Inferior parietal cortex (tissue), 1 donor: ENCODE results near the gene MRPL36.
A peak's percentile ranks its signal among the peaks of the same experiment; 100 is the strongest.
"Not testable (repeated sequence)": the region's sequence is repeated elsewhere in the genome, so short reads cannot be mapped to it uniquely, and the experiment has no call there.

Experiments used
- DNase-seq: peaks from one replicate; pipeline ENCODE4 v3.0.0-alpha.2; 2016; ENCODE audit errors: extremely low spot score

MRPL36 gene

GRCh38 chr5:1815071-1815786 lies 15.6 kb upstream of the MRPL36 start:
- no peak for DNase-seq

GRCh38 chr5:1814183-1815020 lies 14.8 kb upstream of the MRPL36 start:
- no peak for DNase-seq

DNA sequence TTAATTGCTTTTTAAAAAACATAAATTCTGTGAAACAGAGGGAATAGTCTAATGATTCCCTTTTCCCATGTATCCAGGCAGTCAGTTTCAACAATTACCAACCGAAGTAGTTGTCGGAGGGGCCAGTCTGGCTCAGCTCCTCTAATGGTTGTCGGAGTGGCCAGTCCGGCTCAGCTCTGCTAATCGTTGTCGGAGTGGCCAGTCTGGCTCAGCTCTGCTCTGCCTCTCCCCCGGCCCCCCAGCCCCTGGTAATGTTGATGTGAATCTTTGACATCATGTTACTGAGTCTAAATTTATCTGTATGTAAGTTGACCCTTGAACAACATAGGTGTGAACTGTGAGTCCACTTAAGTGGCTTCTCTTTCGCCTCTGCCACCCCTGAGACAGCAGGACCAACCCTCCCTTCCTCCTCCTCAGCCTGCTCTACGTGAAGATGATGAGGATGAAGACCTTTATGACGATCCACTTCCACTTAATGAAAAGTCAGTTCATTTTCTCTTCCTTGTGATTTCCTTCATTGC lies 11.0 kb upstream of the MRPL36 start:
- no peak for DNase-seq

DNA sequence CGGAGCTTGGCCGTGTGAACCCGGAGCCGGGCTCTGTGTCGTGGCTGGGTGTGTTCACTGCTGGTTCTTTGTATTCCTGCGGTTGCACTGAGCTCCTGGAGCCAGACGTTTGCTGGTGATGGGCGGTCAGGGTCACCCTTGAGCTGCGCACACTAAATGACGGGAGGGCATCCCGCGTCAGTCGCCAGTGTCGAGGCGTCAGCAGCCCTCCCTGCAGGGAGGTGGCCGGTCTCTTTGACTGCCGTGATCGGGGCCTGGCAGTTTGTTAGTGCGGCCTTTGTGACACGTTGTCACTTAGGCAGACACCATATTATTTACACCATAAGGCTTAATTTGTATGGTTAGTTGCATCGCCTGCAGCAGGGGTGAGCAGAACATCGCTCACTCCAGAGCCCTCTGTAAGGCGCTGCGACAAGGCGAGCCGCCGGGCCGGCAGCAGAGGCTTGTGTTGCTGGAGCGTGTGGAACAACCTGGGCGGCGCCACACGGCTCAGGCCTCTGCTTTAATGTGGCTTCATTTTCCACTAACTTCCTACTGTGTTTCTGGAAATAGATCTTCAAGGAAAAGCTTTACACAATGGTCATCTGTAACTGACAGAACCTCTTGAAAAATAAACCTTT lies 9.9 kb upstream of the MRPL36 start:
- no peak for DNase-seq

DNA sequence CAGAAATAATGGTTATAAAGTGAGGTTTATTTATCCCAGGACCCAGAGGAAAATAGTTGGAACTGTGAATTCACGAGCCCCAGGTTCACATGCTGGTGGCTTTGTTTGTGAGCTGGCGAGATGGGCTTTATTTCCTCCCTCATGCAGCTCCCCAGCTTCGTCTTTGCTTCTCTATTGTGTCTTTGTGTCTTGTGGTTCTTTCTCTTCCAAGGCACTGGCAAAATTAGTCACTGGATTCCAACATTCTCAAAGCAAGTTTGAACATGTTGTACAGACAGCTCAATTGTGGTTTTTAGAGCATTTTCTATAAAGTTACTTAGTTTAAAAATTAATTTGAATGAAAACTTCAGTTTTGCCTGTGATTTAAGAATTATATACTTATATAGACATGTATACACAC lies 8.8 kb upstream of the MRPL36 start:
- no peak for DNase-seq

DNA sequence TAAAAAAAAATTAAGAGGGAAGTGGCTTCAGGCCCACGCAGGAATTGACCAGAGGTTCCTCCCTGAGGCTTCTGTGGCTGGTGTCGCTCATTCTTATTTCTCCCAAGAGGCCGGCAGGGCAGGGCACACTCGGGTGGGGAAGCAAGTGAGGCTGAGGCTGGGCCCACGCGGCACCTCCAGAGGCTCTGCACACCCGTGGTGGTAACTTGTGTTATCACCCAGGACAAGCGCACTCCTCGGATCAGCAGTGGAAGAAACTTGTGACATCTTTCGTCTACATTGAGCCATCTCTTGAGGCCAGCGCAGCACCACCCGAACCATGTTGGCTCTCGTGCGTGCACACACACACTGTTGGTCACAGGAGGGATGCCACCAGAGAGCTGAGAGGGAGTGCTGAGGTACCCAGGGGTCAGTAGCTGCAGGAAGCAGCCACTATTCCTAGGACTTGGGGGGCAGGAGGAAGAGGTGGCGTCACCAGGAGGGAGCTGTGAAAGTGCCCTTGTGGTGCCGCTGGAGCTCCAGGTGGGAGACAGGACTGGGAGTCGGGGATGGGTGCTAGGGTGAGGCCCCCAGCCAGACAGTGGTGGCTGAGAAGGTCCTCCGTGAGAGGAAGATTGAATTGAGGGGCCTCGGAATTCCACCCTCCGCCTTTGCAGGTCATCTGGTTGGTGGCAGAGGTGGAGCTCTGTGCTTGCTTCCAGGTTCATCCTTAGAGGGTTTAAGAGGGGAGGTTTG lies 8.0 kb upstream of the MRPL36 start:
- DNase-seq = no peak

DNA sequence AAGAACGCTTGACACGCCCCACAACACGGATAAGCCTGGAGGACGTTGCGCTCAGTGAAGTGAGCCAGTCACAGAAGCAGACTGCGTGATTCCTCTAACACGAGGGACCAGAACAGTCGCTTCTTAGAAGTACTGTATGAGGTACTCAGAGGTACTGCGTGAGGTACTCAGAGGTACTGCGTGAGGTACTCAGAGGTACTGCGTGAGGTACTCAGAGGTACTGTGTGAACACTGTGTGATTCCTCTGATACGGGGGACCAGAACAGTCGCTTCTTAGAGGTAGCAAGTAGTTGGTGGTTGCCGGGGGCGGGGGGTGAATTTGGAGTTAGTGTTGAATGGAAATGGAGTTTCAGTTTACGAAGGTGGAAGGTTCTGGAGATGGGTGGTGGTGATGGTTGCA lies 7.3 kb upstream of the MRPL36 start:
- no peak for DNase-seq

DNA sequence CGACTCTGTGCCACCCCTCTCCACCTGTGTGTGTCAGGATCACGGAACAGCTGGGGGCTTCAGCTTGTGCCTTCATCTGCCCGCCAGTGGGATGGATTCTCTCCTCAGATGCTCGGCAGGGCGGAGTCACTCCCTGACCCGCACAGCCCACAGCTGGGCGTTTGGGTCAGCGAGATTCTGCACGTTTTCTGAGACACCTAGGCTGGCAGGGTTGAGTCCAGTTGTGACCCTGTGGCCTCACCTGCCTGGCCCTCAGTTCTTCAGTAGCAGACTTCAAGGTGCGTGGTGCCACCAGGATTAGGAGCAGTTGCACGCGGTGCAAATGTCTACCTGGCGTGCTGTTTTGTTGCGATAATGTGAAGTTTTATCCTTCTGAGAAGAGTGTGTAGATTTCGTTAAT lies 6.6 kb upstream of the MRPL36 start:
- no peak for DNase-seq

DNA sequence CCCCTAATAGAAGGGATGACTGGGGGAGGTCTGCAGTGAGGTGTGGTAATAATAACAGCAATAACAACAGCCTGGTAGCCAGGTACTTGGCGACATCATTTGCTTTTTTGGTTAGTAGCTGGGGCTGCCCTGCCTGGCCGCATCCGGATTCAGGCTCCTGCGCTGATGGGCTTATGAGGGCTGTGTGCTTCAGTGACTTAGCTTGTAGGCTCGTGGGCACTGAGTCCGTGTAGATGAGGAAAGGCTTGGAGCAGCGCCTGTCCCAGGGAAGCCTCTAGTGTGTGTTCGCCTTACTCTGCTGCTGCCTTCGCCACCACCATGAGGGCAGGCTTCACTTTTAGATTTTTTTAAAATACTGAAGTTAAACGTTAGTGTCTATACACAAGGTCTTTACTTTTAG lies 6.1 kb upstream of the MRPL36 start:
- DNase-seq = no peak

- DNase-seq = no peak
Measured at GRCh38 chr5:1805326-1805725, 5.7 kb upstream of the MRPL36 start.

GRCh38 chr5:1804001-1804690 lies 4.5 kb upstream of the MRPL36 start:
- DNase-seq = no peak

GRCh38 chr5:1803192-1803591 lies 3.6 kb upstream of the MRPL36 start:
- DNase-seq = no peak

DNA sequence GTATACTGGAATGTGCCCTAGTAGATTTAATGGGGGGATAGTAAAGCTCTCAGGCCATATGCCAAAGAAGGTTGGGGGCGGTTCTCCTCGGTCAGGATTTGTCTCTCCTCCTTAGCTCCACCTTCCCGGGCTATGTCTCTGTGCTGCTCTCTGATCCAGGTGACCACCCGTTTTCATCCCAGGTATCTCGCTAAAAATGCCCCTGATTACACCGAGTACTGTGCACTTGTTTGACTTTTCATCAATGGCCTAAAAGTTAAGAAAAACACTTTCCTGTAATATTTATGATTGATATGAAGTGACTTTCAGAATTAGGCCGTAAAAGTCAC lies 2.3 kb upstream of the MRPL36 start:
- DNase-seq = no peak

DNA sequence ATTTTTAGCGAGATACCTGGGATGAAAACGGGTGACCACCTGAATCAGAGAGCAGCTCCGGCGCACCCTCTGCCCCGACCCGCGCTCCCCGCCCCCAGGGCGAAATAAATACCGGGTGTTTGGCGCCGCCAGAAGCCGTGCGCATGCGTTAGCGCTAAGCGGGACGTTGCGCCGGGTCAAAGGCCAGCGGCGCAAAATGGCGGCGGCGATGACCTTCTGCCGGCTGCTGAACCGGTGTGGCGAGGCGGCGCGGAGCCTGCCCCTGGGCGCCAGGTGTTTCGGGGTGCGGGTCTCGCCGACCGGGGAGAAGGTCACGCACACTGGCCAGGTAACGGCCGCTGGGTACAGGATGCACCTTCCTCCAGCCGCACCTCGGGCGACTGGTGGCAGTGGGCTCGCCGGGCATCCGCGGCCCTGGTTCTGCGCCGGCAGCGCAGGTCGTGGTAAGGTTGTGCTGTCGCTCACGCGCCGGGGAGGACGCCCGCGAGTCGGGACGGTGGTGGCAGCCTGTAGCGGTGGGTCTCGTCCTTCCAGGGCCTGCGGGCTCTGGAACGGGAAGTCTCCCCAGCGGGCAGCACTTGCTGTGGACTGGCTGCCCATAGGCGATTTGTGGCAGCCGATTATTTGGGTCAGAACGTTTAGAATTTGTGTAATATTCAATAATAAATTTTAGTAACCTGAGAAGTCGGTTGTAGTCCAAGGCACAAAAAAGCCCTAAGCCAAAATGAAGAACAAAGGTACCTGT lies 1.8 kb upstream of the MRPL36 start, which contains the start of gene NDUFS6:
NDUFS6 (plus strand) TSS at position 186 of the 745 bp plus-strand sequence; CDS start at position 197, 11 bp downstream.
- DNase-seq = peak; percentile 84

DNA sequence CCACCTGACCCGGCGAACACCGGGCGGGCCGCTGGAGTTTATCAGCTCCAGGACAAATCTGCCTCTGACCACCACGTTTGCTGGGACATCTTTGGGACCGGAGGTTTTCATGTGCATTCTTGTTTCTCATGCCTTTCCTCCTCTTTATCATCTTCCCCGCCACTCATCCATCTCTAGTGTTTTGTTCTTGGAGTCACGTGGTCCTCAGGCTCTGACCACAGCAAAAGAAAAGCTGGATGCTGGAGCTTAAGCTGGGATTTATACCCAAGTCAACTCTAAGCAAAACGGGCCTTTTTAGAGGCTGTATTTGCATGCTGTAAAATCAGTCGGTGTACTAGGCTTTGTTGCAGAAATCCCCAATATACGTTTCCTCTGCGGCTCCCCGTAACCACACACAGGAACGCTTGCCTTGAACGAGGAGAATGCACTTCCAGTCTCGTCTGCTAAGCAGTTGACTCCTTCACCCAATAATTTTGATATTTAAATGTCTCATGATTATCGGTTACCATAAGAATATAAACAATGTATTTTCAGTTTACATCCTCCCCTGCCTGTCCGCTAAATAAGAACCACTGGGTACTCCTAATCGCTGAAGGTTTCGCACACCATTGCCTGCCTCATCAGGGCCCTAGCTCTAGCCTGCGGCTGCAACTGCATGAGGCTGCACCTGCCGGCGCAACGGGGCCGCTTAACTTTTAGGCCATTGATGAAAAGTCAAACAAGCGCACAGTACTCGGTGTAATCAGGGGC lies 1.0 kb upstream of the MRPL36 start:
- peak; percentile 53 for DNase-seq

DNA sequence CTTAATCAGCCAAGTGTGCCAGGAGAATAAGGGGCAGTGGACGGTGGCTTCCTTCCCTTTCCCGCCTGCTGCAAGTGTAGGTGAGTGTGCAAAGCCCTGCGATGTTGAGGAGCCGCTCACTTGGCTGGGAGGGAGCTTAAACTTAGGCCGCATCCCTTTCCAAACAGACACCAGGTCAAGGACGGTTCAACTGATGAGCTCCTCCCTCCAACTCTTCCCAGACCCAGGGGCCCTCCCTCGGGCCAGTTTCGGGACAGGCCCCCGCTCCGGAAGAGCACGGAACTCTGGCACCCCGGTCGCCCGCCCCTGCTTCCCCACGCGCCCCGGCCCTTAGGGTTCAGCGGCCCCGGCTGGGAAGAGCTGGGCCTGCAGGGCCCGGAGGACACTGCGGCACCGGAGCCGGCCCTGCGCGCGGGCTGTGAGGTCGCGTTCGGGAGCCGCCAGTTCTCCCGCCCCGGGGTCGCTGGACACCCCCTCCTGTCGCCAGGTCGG lies 481 bp downstream of the MRPL36 start:
- DNase-seq = no peak

GRCh38 chr5:1798589-1798988 lies 1.0 kb downstream of the MRPL36 start:
- not testable (repeated sequence) for DNase-seq

- no peak for DNase-seq
Measured at GRCh38 chr5:1797855-1798254, 1.8 kb downstream of the MRPL36 start.

DNA sequence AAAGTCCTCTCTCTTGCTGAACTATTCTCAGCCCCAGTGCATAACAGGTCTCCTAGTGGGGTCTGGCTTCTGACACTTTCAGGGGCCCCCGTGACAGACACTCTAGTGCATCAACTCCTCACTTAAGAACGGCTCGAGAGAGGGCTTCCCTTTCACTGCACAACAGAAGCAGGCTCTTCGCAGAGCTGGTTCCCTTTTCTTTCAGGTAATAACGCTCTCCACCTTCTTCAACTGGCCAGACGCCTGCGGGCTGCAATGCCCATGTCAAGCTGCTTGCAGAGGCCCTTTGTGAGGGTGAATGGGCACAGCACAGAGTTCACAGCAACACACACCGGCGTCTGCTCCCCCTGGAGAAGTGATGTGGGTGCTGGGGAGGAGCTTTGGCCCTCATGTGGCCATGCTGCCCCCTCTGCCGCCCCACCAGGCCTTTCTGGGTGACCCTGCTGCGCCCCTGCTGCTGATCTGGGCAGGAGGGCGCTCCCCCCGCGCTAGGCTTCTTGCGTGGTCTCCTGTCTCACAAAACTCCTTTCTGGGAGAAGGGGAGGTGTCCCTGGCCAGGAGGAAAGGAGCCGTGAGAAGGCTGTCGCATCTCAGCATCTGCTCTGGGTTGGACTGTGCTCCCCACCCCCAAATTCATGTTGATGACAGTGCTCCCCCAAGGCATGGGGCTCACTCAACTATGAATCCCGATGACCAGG lies 2.4 kb downstream of the MRPL36 start:
- DNase-seq = no peak
